KOPT-K1 (cell line): ENCODE measurements around the gene INSYN1.

Source experiments
- H3K27ac ChIP-seq: fragments of 200-600 bp; sonication (generic); 2 replicates; pipeline ENCODE4 v1.5.1; 2016; ENCODE audit warnings: antibody characterized with exemption, mild to moderate bottlenecking, low read depth, low read length; ENCODE audit not compliant: poor library complexity, severe bottlenecking
- H3K36me3 ChIP-seq: fragments of 200-600 bp; sonication (generic); 2 replicates; pipeline ENCODE4 v1.5.1; 2017; ENCODE audit warnings: antibody characterized with exemption, mild to moderate bottlenecking, low read length, moderate library complexity; ENCODE audit not compliant: insufficient read depth
- H3K9me3 ChIP-seq: fragments of 200-600 bp; sonication (generic); 2 replicates; pipeline ENCODE4 v1.5.1; 2017; ENCODE audit warnings: antibody characterized with exemption, low read length, mild to moderate bottlenecking; ENCODE audit not compliant: insufficient read depth, poor library complexity, severe bottlenecking

Gene INSYN1

GRCh38 chr15:73757571-73757970 lies 4.4 kb upstream of the INSYN1 start:
- Histone ChIP-seq H3K36me3 (no peaks in the 10 kb centered on the region), H3K9me3 (no peaks in the 10 kb centered on the region), H3K27ac (no peak overlapping the region)

GRCh38 chr15:73756947-73757513 lies 3.9 kb upstream of the INSYN1 start:
- H3K9me3 ChIP-seq, result no peaks in the 10 kb centered on the region
- no peak overlapping the region for H3K27ac ChIP-seq
- H3K36me3 ChIP-seq, result no peaks in the 10 kb centered on the region

GRCh38 chr15:73756390-73756789 lies 3.2 kb upstream of the INSYN1 start:
- Histone ChIP-seq H3K27ac (no peak overlapping the region), H3K9me3 (no peaks in the 10 kb centered on the region), H3K36me3 (no peaks in the 10 kb centered on the region)

GRCh38 chr15:73755946-73756345 lies 2.8 kb upstream of the INSYN1 start:
- no peak overlapping the region for H3K27ac ChIP-seq
- no peaks in the 10 kb centered on the region for H3K36me3 ChIP-seq
- H3K9me3 ChIP-seq, result no peaks in the 10 kb centered on the region

GRCh38 chr15:73755481-73755880 lies 2.3 kb upstream of the INSYN1 start:
- no peaks in the 10 kb centered on the region for H3K36me3 ChIP-seq
- H3K27ac ChIP-seq, result no peak overlapping the region
- no peaks in the 10 kb centered on the region for H3K9me3 ChIP-seq

- Histone ChIP-seq H3K9me3 (no peaks in the 10 kb centered on the region), H3K36me3 (no peaks in the 10 kb centered on the region), H3K27ac (no peak overlapping the region)
These were observed 1.3 kb upstream of the INSYN1 start for GRCh38 chr15:73754461-73754860.

- Histone ChIP-seq H3K36me3 (no peaks in the 10 kb centered on the region), H3K27ac (no peak overlapping the region)
These were observed 351 bp downstream of the INSYN1 start for GRCh38 chr15:73752806-73753193.

GRCh38 chr15:73751899-73752805 lies 999 bp downstream of the INSYN1 start:
- H3K27ac ChIP-seq, result no peak overlapping the region
- no peaks in the 10 kb centered on the region for H3K9me3 ChIP-seq
- no peaks in the 10 kb centered on the region for H3K36me3 ChIP-seq

More at GRCh38 chr15:73752806-73753193, 351 bp downstream of the INSYN1 start:
- no peaks in the 10 kb centered on the region for H3K9me3 ChIP-seq

GRCh38 chr15:73751511-73751898 lies 1.6 kb downstream of the INSYN1 start:
- Histone ChIP-seq H3K36me3 (no peaks in the 10 kb centered on the region), H3K27ac (no peak overlapping the region), H3K9me3 (no peaks in the 10 kb centered on the region)

GRCh38 chr15:73750951-73751350 lies 2.2 kb downstream of the INSYN1 start:
- Histone ChIP-seq H3K27ac (no peak overlapping the region), H3K36me3 (no peaks in the 10 kb centered on the region), H3K9me3 (no peaks in the 10 kb centered on the region)

GRCh38 chr15:73750438-73750837 lies 2.7 kb downstream of the INSYN1 start:
- Histone ChIP-seq H3K36me3 (no peaks in the 10 kb centered on the region), H3K27ac (no peak overlapping the region), H3K9me3 (no peaks in the 10 kb centered on the region)

GRCh38 chr15:73749971-73750370 lies 3.2 kb downstream of the INSYN1 start:
- no peak overlapping the region for H3K27ac ChIP-seq
- no peaks in the 10 kb centered on the region for H3K9me3 ChIP-seq
- no peaks in the 10 kb centered on the region for H3K36me3 ChIP-seq

- Histone ChIP-seq H3K36me3 (no peaks in the 10 kb centered on the region), H3K27ac (no peak overlapping the region), H3K9me3 (no peaks in the 10 kb centered on the region)
These were observed 3.6 kb downstream of the INSYN1 start for GRCh38 chr15:73749533-73749932.

GRCh38 chr15:73748730-73749129 lies 4.4 kb downstream of the INSYN1 start:
- no peak overlapping the region for H3K27ac ChIP-seq
- no peaks in the 10 kb centered on the region for H3K36me3 ChIP-seq
- no peaks in the 10 kb centered on the region for H3K9me3 ChIP-seq

GRCh38 chr15:73747847-73748590 lies 5.1 kb downstream of the INSYN1 start:
- Histone ChIP-seq H3K9me3 (no peaks in the 10 kb centered on the region), H3K27ac (no peak overlapping the region), H3K36me3 (no peaks in the 10 kb centered on the region)
